Endodermal cell (in vitro differentiated cells): ENCODE data around the gene COL4A5. TPM values are rescaled to one million over a fixed set of nuclear protein-coding genes. Genes with fewer than 3 reads are reported as not detected.

Experiments
- DNase-seq: peaks from one replicate; pipeline ENCODE4 v3.0.0-alpha.2; 2017
- H3K27ac ChIP-seq: 2 replicates; pipeline ENCODE4 v1.5.1; 2013; ENCODE audit warnings: mild to moderate bottlenecking, low read depth, low read length, moderate library complexity
- H3K27me3 ChIP-seq: 2 replicates; pipeline ENCODE4 v1.6.1; 2013; ENCODE audit warnings: mild to moderate bottlenecking, low read length, moderate library complexity; ENCODE audit not compliant: insufficient read depth, control insufficient read depth, poor library complexity, severe bottlenecking
- H3K36me3 ChIP-seq: 2 replicates; pipeline ENCODE4 v1.7.0; 2013; ENCODE audit warnings: mild to moderate bottlenecking, low read length, moderate library complexity; ENCODE audit not compliant: control insufficient read depth, insufficient read depth
- H3K4me1 ChIP-seq: one replicate; pipeline ENCODE4 v1.7.0; 2013; ENCODE audit warnings: low read length; ENCODE audit not compliant: control insufficient read depth, insufficient read depth
- H3K4me3 ChIP-seq: 2 replicates; pipeline ENCODE4 v1.5.1; 2013; ENCODE audit warnings: mild to moderate bottlenecking, low read length, moderate library complexity
- H3K9ac ChIP-seq: 2 replicates; pipeline ENCODE4 v1.6.1; 2013; ENCODE audit warnings: mild to moderate bottlenecking, low read length, moderate library complexity; ENCODE audit not compliant: poor library complexity, severe bottlenecking; ENCODE audit errors: extremely low read depth
- H3K9me3 ChIP-seq: 2 replicates; pipeline ENCODE4 v1.6.1; 2013; ENCODE audit warnings: mild to moderate bottlenecking, low read length, moderate library complexity; ENCODE audit not compliant: control insufficient read depth
- H3K27ac Mint-ChIP-seq: 2 replicates; pipeline ENCODE4 v1.8.0; 2020; ENCODE audit warnings: mixed read lengths
- H3K27me3 Mint-ChIP-seq: 2 replicates; pipeline ENCODE4 v1.8.0; 2021; ENCODE audit warnings: mild to moderate bottlenecking, mixed read lengths; ENCODE audit not compliant: insufficient read depth
- H3K36me3 Mint-ChIP-seq: 2 replicates; pipeline ENCODE4 v1.8.0; 2020; ENCODE audit warnings: low read depth, mixed read lengths
- H3K4me1 Mint-ChIP-seq: 2 replicates; pipeline ENCODE4 v1.8.0; 2020; ENCODE audit warnings: mixed read lengths
- H3K4me3 Mint-ChIP-seq: 2 replicates; pipeline ENCODE4 v1.8.0; 2020; ENCODE audit warnings: mild to moderate bottlenecking, moderate library complexity, mixed read lengths
- H3K9me3 Mint-ChIP-seq: 2 replicates; pipeline ENCODE4 v1.8.0; 2020; ENCODE audit warnings: mild to moderate bottlenecking, mixed read lengths
- CTCF ChIP-seq: fragments of 200-600 bp; sonication (generic); conservative IDR thresholded peaks from 2 replicates; pipeline ENCODE4 v1.5.0; 2021; ENCODE audit warnings: antibody characterized with exemption, mild to moderate bottlenecking
- WGBS, 2 experiments: methylation state at CpG; one replicate each; pipeline versions ENCODE4 v1.1.5 to v1.1.7; 2013; ENCODE audit warnings: missing lambda C conversion rate in 2 of 2, mixed read lengths in 1 of 2; ENCODE audit not compliant: insufficient coverage in 1 of 2, insufficient read length in 1 of 2; 5-methylcytosine and 5-hydroxymethylcytosine counted together
- total RNA-seq, 2 donors: library from RNA; stranded (reverse); fragmentation: NEBNext Ultra II Directional in 1 of 2; extraction: Animal tissue kit (Norgen Biotek cat#: 25700) in 1 of 2; gene quantifications; 2 replicates in 1 of 2; 3 replicates in 1 of 2; pipeline ENCODE4 v1.2.1, GENCODE V29; 2021

Gene COL4A5
- total RNA-seq, 2 donors from 2014 or later = 212 to 365 TPM

- Mint-ChIP-seq H3K27ac (peak overlapping the region; percentile 67), H3K27me3 (no peaks in the 10 kb centered on the region), H3K4me1 (peaks cover 64% of the 10 kb centered on the region), H3K4me3 (no peak overlapping the region), H3K36me3 (peaks cover 46% of the 10 kb centered on the region), H3K9me3 (no peaks in the 10 kb centered on the region)
- Histone ChIP-seq H3K36me3 (peaks cover 9% of the 10 kb centered on the region), H3K4me3 (no peak overlapping the region), H3K27ac (no peak overlapping the region), H3K9ac (no peak overlapping the region), H3K9me3 (no peaks in the 10 kb centered on the region), H3K4me1 (peaks cover 6% of the 10 kb centered on the region), H3K27me3 (no peaks in the 10 kb centered on the region)
- TF ChIP-seq CTCF = no peak
- no peak for DNase-seq
These were observed 26.9 kb upstream of the COL4A5 start for GRCh38 chrX:108412783-108413182.

GRCh38 chrX:108415146-108415545 lies 24.5 kb upstream of the COL4A5 start:
- Mint-ChIP-seq H3K4me1 (peaks cover 68% of the 10 kb centered on the region), H3K27ac (no peak overlapping the region), H3K9me3 (no peaks in the 10 kb centered on the region), H3K27me3 (no peaks in the 10 kb centered on the region), H3K4me3 (no peak overlapping the region), H3K36me3 (peaks cover 30% of the 10 kb centered on the region)
- no peak for DNase-seq
- TF ChIP-seq CTCF = no peak
- WGBS, 2 experiments = no CpG with 5 or more reads among the region's 1 CpG
- Histone ChIP-seq H3K9ac (no peak overlapping the region), H3K9me3 (no peaks in the 10 kb centered on the region), H3K27ac (no peak overlapping the region), H3K36me3 (peaks cover 7% of the 10 kb centered on the region), H3K4me3 (no peak overlapping the region), H3K4me1 (peaks cover 12% of the 10 kb centered on the region), H3K27me3 (no peaks in the 10 kb centered on the region)

GRCh38 chrX:108415891-108416290 lies 23.7 kb upstream of the COL4A5 start:
- no peaks in the 10 kb centered on the region for H3K9me3 Mint-ChIP-seq
- DNase-seq = no peak
- H3K27me3 Mint-ChIP-seq = no peaks in the 10 kb centered on the region
- Histone ChIP-seq H3K27ac (no peak overlapping the region), H3K36me3 (peaks cover 3% of the 10 kb centered on the region), H3K4me3 (no peak overlapping the region), H3K27me3 (no peaks in the 10 kb centered on the region), H3K9me3 (no peaks in the 10 kb centered on the region), H3K9ac (no peak overlapping the region), H3K4me1 (peaks cover 12% of the 10 kb centered on the region)
- peaks cover 27% of the 10 kb centered on the region for H3K36me3 Mint-ChIP-seq
- peaks cover 64% of the 10 kb centered on the region for H3K4me1 Mint-ChIP-seq
- peak overlapping the region; percentile 60 for H3K27ac Mint-ChIP-seq
- no peak for TF ChIP-seq CTCF
- H3K4me3 Mint-ChIP-seq = no peak overlapping the region
- WGBS, 2 experiments = 79% methylated on average over 1 of the region's 2 CpGs; no CpG with 5 or more reads in 1 of the 2 experiments
